GM21367 (cell line): ENCODE data around the gene RPL4.

ENCODE experiments used
- ATAC-seq: cut with Tn5 transposase; IDR thresholded peaks from one replicate; pipeline ENCODE4 v1.9.1; 2021; ENCODE audit not compliant: unreplicated experiment

Gene RPL4

DNA sequence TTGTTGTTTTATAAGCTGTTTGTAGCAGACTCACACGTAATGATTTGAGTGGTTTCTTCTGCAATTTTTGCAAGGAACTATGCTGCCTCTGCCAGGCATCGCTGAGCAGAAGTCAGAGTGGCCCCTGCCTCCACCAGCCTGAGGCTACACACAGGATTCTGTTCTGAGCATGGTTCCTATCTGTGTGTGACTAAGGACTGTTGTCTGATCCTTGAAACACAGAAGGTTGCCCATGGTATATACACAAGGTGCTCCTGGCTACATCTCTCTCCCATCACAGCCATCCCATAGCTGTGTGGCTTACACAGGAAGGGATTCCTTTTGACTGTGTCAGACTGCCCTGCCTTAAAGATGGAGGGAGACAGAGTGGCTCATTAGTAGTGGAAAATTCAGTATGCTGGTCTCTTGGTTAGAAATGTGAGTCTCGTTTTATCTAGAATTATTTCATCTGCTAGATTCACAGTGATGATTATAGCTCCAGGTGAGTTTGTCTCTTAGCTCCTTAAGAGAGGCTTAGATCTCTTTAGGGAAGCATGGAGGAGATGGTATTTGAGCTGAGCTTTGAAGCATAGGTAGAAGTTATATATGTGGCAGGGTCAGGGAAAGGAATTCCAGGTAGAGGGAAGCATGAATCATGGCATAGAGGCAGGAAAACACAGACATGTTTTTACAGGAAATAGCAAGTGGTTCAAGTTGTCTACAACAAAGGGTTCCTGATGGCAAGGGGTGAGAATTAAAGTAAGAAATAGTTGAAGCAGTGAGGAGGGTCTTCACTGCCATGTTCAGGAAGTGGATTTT lies 44.6 kb downstream of the RPL4 start:
- ATAC-seq, result no peak

DNA sequence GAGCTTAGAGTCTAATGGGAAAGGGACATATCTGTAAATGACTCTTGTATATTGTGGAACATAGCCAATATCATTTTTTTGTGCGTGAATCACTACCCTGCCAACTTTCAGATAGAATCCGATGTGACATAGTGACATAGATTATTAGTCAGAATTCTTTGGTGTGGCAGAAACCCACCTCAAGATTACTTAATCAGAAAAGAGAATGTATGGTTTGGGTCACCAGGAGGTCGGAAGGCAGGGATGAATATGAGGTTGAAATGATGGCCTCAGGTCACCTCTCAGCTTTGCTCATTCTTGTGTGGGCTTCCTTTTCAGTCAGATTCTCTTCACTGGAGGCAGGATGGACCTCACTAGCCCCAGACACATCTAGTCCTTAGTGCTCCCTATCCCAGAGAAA lies 48.4 kb downstream of the RPL4 start:
- ATAC-seq, result no peak

DNA sequence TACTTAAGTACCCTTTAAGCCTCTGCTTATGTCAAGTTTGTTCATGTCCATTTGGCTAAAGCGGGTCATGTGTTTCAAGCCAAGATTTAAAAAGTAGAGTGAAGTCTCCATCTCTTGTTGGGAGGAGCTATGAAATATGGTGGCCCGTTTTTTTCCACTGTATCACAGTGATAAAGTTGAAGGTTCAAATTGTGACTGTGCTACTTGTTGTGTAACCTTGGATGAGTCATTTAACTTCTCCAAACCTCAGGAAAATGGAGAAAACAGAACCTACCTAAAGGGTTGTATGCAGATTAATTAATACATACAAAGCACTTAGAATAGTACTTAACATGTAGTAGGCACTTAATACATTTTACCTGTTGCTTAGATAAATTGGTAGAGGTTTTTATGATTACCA lies 50.5 kb downstream of the RPL4 start:
- no peak for ATAC-seq

DNA sequence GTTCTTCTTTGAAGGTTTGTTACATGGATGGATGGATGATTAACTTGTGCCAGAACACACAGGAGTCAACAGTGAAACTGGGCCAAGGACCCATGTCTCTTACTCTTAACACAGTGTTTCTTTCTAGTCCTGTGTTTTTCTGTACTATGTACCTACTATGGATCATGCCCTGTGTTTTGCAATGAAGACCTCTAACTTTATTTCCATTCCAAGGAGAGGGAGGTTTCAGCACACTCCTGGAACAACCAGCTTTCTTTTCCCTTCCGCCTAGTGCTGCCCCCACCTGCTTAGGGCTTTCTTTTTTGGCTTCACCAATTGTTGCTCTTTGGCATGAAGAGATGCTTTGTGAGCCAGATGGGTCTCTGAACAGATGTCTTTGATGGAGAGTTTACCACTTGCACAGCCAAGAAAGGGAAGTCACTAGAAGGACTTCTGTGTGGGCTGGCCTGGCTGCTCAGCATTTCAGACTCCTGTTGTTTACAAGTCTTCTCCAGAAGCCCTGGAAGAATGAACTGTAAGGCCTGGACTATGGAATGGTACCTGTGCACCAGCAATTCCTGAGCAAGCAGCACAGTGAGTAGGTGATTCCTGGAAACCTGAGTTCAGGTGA lies 51.6 kb downstream of the RPL4 start:
- ATAC-seq, result no peak

DNA sequence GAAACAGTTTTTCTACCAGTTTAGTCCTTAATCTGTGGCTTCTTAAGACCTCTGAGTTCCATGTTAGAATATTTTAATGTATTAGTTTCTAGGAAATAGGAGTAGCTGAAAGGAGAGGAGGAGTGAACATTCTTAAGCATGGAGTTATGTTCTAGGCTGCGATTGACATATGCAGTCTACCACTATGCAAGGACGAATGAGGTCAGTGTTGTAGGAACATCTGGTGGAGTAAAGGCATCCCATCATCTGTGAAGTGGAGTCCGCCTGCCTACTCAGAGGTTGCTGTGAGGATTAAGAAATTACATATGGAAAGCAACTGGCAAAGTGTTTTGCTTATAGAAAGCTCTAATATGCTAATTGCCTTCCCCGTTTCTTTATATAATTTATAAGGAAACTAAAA lies 52.2 kb downstream of the RPL4 start:
- no peak for ATAC-seq
